Activated CD4-positive, alpha-beta T cell treated with anti-CD3 and anti-CD28 coated beads for 36 hours (primary cell): Measurements from ENCODE around the gene JAM3. TPM values are rescaled to one million over a fixed set of nuclear protein-coding genes. Genes with fewer than 3 reads are reported as not detected.

ENCODE experiments used
- ATAC-seq: fragments of 200-7000 bp; cut with Tn5 transposase; one replicate; pipeline ENCODE4 v1.10.0; 2021; ENCODE audit warnings: mild to moderate bottlenecking, moderate library complexity
- CTCF ChIA-PET: fragments of 350-600 bp; sonication (Branson Sonifier 250); formaldehyde crosslinking; loops from one replicate; lab custom pipeline; 2021; ENCODE audit warnings: antibody characterized with exemption; lab: Charles Lee
- POLR2A ChIA-PET: fragments of 350-600 bp; sonication (Branson Sonifier 250); formaldehyde crosslinking; loops from one replicate; lab custom pipeline; 2021; ENCODE audit warnings: antibody characterized with exemption, inconsistent platforms; lab: Charles Lee
- DNase-seq: peaks from one replicate; pipeline ENCODE4 v3.0.0-alpha.2; 2020
- H3K27ac Mint-ChIP-seq: one replicate; pipeline ENCODE4 v1.8.0; 2021; ENCODE audit warnings: mixed read lengths
- H3K27me3 Mint-ChIP-seq: one replicate; pipeline ENCODE4 v1.8.0; 2021; ENCODE audit warnings: mixed read lengths
- H3K36me3 Mint-ChIP-seq: one replicate; pipeline ENCODE4 v1.8.0; 2021; ENCODE audit warnings: low read depth, mixed read lengths
- H3K4me1 Mint-ChIP-seq: one replicate; pipeline ENCODE4 v1.8.0; 2021; ENCODE audit warnings: mixed read lengths
- H3K4me3 Mint-ChIP-seq: one replicate; pipeline ENCODE4 v1.8.0; 2021; ENCODE audit warnings: mild to moderate bottlenecking, moderate library complexity, mixed read lengths
- H3K9me3 Mint-ChIP-seq: one replicate; pipeline ENCODE4 v1.8.0; 2021; ENCODE audit warnings: low read depth, mixed read lengths
- intact Hi-C, 2 experiments: fragments of 100-400 bp; cut with DNase I in 1 of 2; cut with micrococcal nuclease in 1 of 2; formaldehyde crosslinking; loops; one replicate each; pipeline versions ENCODE4 v1.14.2 to v1.15.1; 2022 to 2024; cut with DNase I, micrococcal nuclease
- total RNA-seq, 2 experiments: library from RNA; stranded (reverse); gene quantifications; one replicate each; pipeline ENCODE4 v1.2.3, GENCODE V29; 2021

The JAM3 gene
- total RNA-seq, 2 experiments from 2014 or later = 15.3 to 17.5 TPM

DNA sequence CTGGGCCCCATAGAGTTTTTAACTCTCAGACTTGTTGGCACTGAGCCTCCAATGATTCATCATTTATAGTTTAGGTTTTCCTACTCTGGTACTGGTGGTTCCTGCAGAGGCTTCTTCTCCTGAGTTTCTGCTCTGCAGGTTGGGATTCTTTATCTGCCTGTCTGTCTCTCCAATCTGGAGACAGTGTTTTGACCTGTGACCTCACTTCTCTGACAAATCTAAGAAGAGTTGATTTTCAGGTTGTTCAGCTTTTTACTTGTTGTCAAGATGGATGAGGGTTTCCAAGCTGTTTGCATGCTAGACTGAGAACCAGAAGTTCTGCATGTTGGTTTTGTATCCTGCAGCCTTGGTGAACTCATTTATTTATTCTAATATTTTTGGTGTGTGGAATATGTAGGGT, 63.9 kb downstream of the JAM3 start:
- intact Hi-C loops = no loop called here
- H3K36me3 Mint-ChIP-seq = peaks cover 20% of the 10 kb centered on the region
- DNase-seq (no peak), ATAC-seq (no peak)
- ChIA-PET CTCF (interaction anchor here (0.8 kb wide), 1 partner anchor 83 kb away, joined by 3 read pairs; no protein-coding TSS in a partner anchor), POLR2A (interaction anchor here (0.9 kb wide), 1 partner anchor 107 kb away, joined by 3 read pairs; no protein-coding TSS in a partner anchor)
- no peak overlapping the region for H3K4me3 Mint-ChIP-seq
- H3K27me3 Mint-ChIP-seq = no peaks in the 10 kb centered on the region
- H3K27ac Mint-ChIP-seq = no peak overlapping the region
- no peaks in the 10 kb centered on the region for H3K4me1 Mint-ChIP-seq
- H3K9me3 Mint-ChIP-seq = peaks cover 26% of the 10 kb centered on the region

DNA sequence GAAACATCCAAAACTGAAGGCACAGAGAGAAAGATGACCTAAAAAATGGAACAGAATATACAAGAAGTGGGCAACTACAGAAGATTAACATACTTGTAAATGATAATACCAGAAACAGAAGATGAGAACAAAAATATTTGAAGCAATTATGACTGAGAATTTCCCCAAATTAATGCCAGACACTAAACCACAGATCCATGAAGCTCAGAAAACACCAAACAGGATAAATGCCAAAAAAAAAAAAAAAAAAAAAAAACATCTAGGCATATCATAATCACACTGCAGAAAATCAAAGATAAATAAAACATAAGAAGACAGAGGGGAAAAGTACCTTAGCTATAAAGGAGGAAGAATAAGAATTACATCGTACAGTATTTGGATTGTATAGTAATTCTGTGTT, 65.3 kb downstream of the JAM3 start:
- ATAC-seq (no peak), DNase-seq (no peak)
- H3K9me3 Mint-ChIP-seq = peaks cover 26% of the 10 kb centered on the region
- H3K4me1 Mint-ChIP-seq = peaks cover under 1% of the 10 kb centered on the region
- no peak overlapping the region for H3K27ac Mint-ChIP-seq
- POLR2A ChIA-PET = interaction anchor here (0.6 kb wide), 1 partner anchor 119 kb away, joined by 4 read pairs; the partner anchor contains the start of gene ACAD8
- intact Hi-C loops = no loop called here
- no peak overlapping the region for H3K4me3 Mint-ChIP-seq
- peaks cover 18% of the 10 kb centered on the region for H3K36me3 Mint-ChIP-seq
- CTCF ChIA-PET = interaction anchor here (0.7 to 1.4 kb wide), 4 partner anchors 8 to 84 kb away, joined by 3 read pairs; no protein-coding TSS in a partner anchor
- no peaks in the 10 kb centered on the region for H3K27me3 Mint-ChIP-seq

GRCh38 chr11:134138376-134138775, 69.5 kb downstream of the JAM3 start:
- ChIA-PET CTCF (interaction anchor here (0.8 to 2.9 kb wide), 11 partner anchors 8 to 227 kb away, joined by 3 to 26 read pairs (median 3); no protein-coding TSS in a partner anchor), POLR2A (no interaction called here)
- intact Hi-C loops = loop anchor here (2.0 to 5.0 kb wide), 2 partner anchors 171 to 212 kb away; no protein-coding TSS in a partner anchor
- Mint-ChIP-seq H3K36me3 (peaks cover 4% of the 10 kb centered on the region), H3K27me3 (no peaks in the 10 kb centered on the region), H3K9me3 (peaks cover 3% of the 10 kb centered on the region), H3K4me1 (peaks cover 8% of the 10 kb centered on the region), H3K27ac (no peak overlapping the region), H3K4me3 (no peak overlapping the region)
- no peak for DNase-seq
- ATAC-seq = no peak

DNA sequence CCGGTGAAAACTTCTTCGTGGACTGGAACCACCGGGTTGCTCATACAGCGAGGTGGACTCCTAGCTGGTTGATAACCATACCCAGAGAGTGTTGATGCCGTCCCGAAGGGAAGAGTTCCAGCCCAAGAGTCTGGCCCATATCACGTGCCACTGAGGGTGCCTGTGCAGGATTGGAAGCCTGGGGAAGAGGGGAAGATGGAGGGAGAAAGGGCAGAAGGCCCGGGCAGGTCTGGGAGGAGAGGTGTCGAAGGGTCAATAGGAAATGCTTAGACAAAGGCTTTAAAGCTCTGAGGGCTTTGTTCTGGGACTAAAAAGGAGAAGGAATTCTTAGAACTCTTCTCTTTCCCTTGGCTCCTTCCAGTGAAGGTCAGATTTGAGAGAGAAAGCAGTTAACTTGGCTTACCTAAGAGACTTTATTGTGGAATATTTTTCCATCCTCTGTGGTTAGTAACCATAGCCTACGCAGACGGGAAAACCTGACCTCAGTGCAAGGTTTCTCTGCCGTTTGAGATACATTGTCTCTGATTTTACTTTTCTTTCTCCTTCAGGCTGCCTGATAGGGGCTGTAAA, 70.5 kb downstream of the JAM3 start:
- Mint-ChIP-seq H3K9me3 (no peaks in the 10 kb centered on the region), H3K36me3 (peaks cover 8% of the 10 kb centered on the region), H3K27me3 (no peaks in the 10 kb centered on the region), H3K4me1 (peaks cover 15% of the 10 kb centered on the region), H3K27ac (peak overlapping the region; percentile 47), H3K4me3 (no peak overlapping the region)
- CTCF ChIA-PET = interaction anchor here (0.7 to 2.9 kb wide), 14 partner anchors 9 to 228 kb away, joined by 3 to 26 read pairs (median 3); no protein-coding TSS in a partner anchor
- POLR2A ChIA-PET = no interaction called here
- intact Hi-C loops = loop anchor here (1.0 to 5.0 kb wide), 4 partner anchors 89 to 213 kb away; no protein-coding TSS in a partner anchor
- no peak for DNase-seq
- ATAC-seq = no peak

- no peak overlapping the region for H3K4me3 Mint-ChIP-seq
- H3K9me3 Mint-ChIP-seq = no peaks in the 10 kb centered on the region
- no peaks in the 10 kb centered on the region for H3K27me3 Mint-ChIP-seq
- no peak overlapping the region for H3K27ac Mint-ChIP-seq
- ATAC-seq = peak; percentile 87
- intact Hi-C loops = loop anchor here (1.0 to 5.0 kb wide), 4 partner anchors 90 to 213 kb away; no protein-coding TSS in a partner anchor
- peak; percentile 67 for DNase-seq
- CTCF ChIA-PET = interaction anchor here (0.7 to 2.9 kb wide), 8 partner anchors 16 to 216 kb away, joined by 3 to 26 read pairs (median 4); partner anchors contain the start of gene JAM3
- POLR2A ChIA-PET = no interaction called here
- peaks cover 9% of the 10 kb centered on the region for H3K36me3 Mint-ChIP-seq
- peaks cover 15% of the 10 kb centered on the region for H3K4me1 Mint-ChIP-seq
These were observed 71.0 kb downstream of the JAM3 start for GRCh38 chr11:134139873-134140331.

DNA sequence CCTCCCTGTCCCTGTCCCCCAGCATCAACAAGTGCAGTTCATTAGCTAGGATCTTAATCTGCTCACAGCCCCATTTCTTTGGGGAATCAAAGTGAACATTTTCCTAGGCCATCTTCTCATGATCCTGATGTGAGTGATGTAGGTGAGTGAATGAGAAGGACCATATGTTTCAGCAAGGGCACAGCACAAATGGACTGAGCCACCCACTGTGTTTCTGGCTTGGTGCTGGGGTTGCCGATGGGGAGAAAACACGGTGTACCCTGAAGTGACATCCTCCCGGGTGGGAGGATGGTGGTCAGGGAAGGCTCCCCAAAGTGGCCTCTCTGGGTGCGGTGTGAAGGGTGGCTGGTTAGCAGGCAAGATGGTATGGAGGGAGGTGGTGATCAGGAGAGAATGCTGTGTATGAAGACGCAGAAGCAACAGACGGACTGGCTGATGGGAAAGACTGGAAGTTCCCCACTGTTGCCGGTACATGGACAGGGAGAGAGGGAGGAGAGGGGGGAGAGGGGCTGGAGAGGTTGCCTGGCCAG, 72.2 kb downstream of the JAM3 start:
- H3K27ac Mint-ChIP-seq = no peak overlapping the region
- ATAC-seq (no peak), DNase-seq (no peak)
- POLR2A ChIA-PET = no interaction called here
- peaks cover 15% of the 10 kb centered on the region for H3K4me1 Mint-ChIP-seq
- H3K4me3 Mint-ChIP-seq = no peak overlapping the region
- no peaks in the 10 kb centered on the region for H3K27me3 Mint-ChIP-seq
- intact Hi-C loops = no loop called here
- no peaks in the 10 kb centered on the region for H3K9me3 Mint-ChIP-seq
- peaks cover 15% of the 10 kb centered on the region for H3K36me3 Mint-ChIP-seq
- CTCF ChIA-PET = interaction anchor here (0.7 to 2.9 kb wide), 5 partner anchors 72 to 213 kb away, joined by 3 to 26 read pairs (median 4); partner anchors contain the start of gene JAM3

DNA sequence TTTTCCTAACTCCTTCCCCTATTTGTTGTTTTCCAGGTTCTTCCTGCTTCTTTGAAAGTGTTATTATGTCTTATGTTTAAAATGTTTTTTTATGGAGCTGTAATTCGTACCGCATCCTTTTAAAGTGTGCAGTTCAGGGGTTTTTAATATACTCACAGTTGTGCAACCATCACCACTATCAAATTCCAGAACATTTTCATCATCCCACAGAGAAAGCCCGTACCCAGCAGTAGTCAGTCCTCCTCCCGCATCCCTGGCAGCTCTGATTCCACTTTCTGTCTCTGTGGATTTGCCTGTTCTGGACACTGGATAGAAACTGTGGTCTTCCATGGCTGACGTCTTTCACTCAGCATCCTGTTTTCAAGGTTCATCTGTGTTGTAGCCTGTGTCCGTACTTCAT, 73.7 kb downstream of the JAM3 start:
- no peak for ATAC-seq
- intact Hi-C loops = no loop called here
- no peak for DNase-seq
- Mint-ChIP-seq H3K9me3 (no peaks in the 10 kb centered on the region), H3K27ac (no peak overlapping the region), H3K4me1 (peaks cover 15% of the 10 kb centered on the region), H3K36me3 (peaks cover 15% of the 10 kb centered on the region), H3K4me3 (no peak overlapping the region), H3K27me3 (no peaks in the 10 kb centered on the region)
- POLR2A ChIA-PET = no interaction called here
- CTCF ChIA-PET = interaction anchor here (1.2 to 1.4 kb wide), 2 partner anchors 84 to 92 kb away, joined by 3 to 7 read pairs; no protein-coding TSS in a partner anchor

DNA sequence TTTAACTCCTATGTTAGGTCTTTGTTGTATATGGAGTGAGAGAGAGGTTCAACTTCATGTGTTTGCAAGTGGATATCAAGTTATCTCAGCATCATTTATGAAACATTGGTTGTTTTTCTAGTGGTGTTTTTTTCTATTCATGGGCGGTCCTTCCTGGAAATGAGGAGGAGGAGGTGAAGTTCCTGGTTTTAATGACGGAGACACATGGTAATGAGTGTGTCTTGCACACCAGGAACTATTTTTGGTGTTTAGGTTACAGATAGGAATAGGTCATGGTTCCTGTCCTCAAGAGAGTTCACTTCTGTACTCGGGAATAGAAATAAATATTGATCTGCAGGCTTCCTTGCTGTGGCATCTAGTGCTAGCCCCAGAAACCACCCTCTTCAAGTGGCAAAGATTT, 74.9 kb downstream of the JAM3 start:
- ChIA-PET CTCF (interaction anchor here (1.1 kb wide), 1 partner anchor 216 kb away, joined by 4 read pairs; no protein-coding TSS in a partner anchor), POLR2A (no interaction called here)
- Mint-ChIP-seq H3K27me3 (no peaks in the 10 kb centered on the region), H3K4me1 (peaks cover 15% of the 10 kb centered on the region), H3K4me3 (no peak overlapping the region), H3K27ac (peak overlapping the region; percentile 17), H3K9me3 (no peaks in the 10 kb centered on the region), H3K36me3 (peaks cover 18% of the 10 kb centered on the region)
- no peak for DNase-seq
- no peak for ATAC-seq
- intact Hi-C loops = no loop called here

- no peak for DNase-seq
- Mint-ChIP-seq H3K27ac (no peak overlapping the region), H3K4me1 (peaks cover 8% of the 10 kb centered on the region), H3K36me3 (peaks cover 20% of the 10 kb centered on the region), H3K4me3 (no peak overlapping the region), H3K27me3 (no peaks in the 10 kb centered on the region), H3K9me3 (no peaks in the 10 kb centered on the region)
- ChIA-PET CTCF (interaction anchor here (1.1 kb wide), 1 partner anchor 217 kb away, joined by 4 read pairs; no protein-coding TSS in a partner anchor), POLR2A (no interaction called here)
- ATAC-seq = no peak
- intact Hi-C loops = no loop called here
These were observed 75.9 kb downstream of the JAM3 start for GRCh38 chr11:134144744-134145143.

DNA sequence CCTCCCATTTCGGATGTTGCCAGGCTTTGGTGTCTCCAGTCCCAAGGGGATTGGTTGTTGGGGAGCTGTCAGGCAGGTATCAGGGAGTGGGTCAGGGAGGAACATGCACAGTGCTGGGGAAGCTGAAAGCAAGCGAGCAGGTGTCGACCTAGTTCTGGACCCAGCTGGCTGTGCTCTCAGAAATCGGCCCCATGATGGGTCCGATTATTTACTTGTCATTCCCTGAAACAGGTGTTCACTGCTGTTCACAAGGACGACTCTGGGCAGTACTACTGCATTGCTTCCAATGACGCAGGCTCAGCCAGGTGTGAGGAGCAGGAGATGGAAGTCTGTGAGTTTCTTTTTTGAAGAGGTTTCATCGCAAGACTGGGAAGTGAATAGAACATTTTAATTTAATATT, 76.8 kb downstream of the JAM3 start:
- Mint-ChIP-seq H3K4me1 (peaks cover 10% of the 10 kb centered on the region), H3K9me3 (no peaks in the 10 kb centered on the region), H3K27me3 (no peaks in the 10 kb centered on the region), H3K36me3 (peaks cover 20% of the 10 kb centered on the region), H3K4me3 (no peak overlapping the region), H3K27ac (no peak overlapping the region)
- intact Hi-C loops = no loop called here
- no peak for DNase-seq
- no peak for ATAC-seq
- ChIA-PET POLR2A (no interaction called here), CTCF (no interaction called here)

- no peak overlapping the region for H3K27ac Mint-ChIP-seq
- intact Hi-C loops = no loop called here
- POLR2A ChIA-PET = interaction anchor here (0.6 kb wide), 1 partner anchor 96 kb away, joined by 4 read pairs; no protein-coding TSS in a partner anchor
- H3K4me1 Mint-ChIP-seq = peaks cover 10% of the 10 kb centered on the region
- DNase-seq (no peak), ATAC-seq (no peak)
- no peaks in the 10 kb centered on the region for H3K9me3 Mint-ChIP-seq
- no peak overlapping the region for H3K4me3 Mint-ChIP-seq
- no peaks in the 10 kb centered on the region for H3K27me3 Mint-ChIP-seq
- peaks cover 26% of the 10 kb centered on the region for H3K36me3 Mint-ChIP-seq
- CTCF ChIA-PET = interaction anchor here (0.5 kb wide), 1 partner anchor 65 kb away, joined by 3 read pairs; no protein-coding TSS in a partner anchor
These were observed 77.7 kb downstream of the JAM3 start for GRCh38 chr11:134146598-134146997.
